SH-SY5Y (cell line): Measurements from ENCODE around the gene ATP8A2.

ENCODE experiments used
- GATA2 ChIP-seq: IDR thresholded peaks from 2 replicates; pipeline ENCODE4 v1.6.1; 2011; ENCODE audit warnings: mild to moderate bottlenecking, low read depth, low read length
- GATA3 ChIP-seq: IDR thresholded peaks from 2 replicates; pipeline ENCODE4 v1.6.1; 2011; ENCODE audit warnings: low read depth, mild to moderate bottlenecking, low read length, moderate library complexity

DNA sequence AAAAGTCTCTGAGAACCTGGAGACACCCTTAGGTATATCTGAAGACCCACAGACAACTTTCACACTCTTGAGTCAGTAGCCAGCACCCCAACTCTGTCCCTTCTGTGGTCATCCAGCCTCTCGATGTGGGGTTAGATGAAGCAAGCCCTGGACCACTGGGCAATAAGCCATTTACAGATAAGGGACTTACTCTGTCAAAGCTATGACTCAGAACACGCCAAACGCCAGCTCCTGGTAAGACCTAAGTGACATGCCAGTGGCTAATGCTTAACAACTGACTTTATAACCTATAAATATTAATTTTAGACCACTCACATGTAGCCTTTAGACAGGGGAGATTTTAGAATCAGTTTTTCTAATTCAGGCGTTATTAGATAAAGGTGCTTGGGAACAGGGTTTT, 594.3 kb downstream of the ATP8A2 start:
- TF ChIP-seq GATA3 (no peak), GATA2 (peak; percentile 8; the same call in 1 of the 2 replicates)
